IMR-90 (cell line): Measurements from ENCODE around the gene KRTAP5-4. TPM values are rescaled to one million over a fixed set of nuclear protein-coding genes. Genes with fewer than 3 reads are reported as not detected.

Experiments used
- ATAC-seq: fragments of 200-7000 bp; cut with Tn5 transposase; 2 replicates; pipeline ENCODE4 v1.9.1; 2020; ENCODE audit warnings: low read depth, mild to moderate bottlenecking, moderate library complexity
- BruUV-seq: library from RNA; stranded (reverse); fragments of 400-500 nt; replicated peaks from 2 replicates; lab custom pipeline; 2021; lab: Mats Ljungman, UMichigan
- CTCF ChIA-PET: fragments of 300-600 bp; formaldehyde crosslinking; extraction: SDS; loops from one replicate; lab custom pipeline; 2021; ENCODE audit warnings: antibody characterized with exemption; lab: Yijun Ruan, JAX
- POLR2A ChIA-PET: fragments of 300-600 bp; sonication (Branson Sonifier 250); formaldehyde crosslinking; loops from one replicate; lab custom pipeline; 2022; ENCODE audit warnings: antibody characterized with exemption; ENCODE audit not compliant: unreplicated experiment; lab: Charles Lee
- DNase-seq: peaks from one replicate; pipeline ENCODE4 v3.0.0; 2013
- H2AFZ ChIP-seq: replicated peaks from 2 replicates; pipeline ENCODE3; 2013; ENCODE audit warnings: low read length, mild to moderate bottlenecking; ENCODE audit not compliant: poor library complexity
- H2AK5ac ChIP-seq: 2 replicates; pipeline ENCODE4 v1.6.1; 2013; ENCODE audit warnings: low read depth, low read length, inconsistent platforms
- H2AK9ac ChIP-seq: replicated peaks from 2 replicates; pipeline ENCODE3; 2013; ENCODE audit warnings: mild to moderate bottlenecking, low read depth, low read length, moderate library complexity; ENCODE audit not compliant: poor library complexity
- H2BK120ac ChIP-seq: 2 replicates; pipeline ENCODE4 v1.6.1; 2013; ENCODE audit warnings: low read depth, low read length, inconsistent platforms
- H2BK15ac ChIP-seq: 3 replicates; pipeline ENCODE4 v1.6.1; 2013; ENCODE audit warnings: low read depth, low read length, inconsistent platforms
- H2BK20ac ChIP-seq: 2 replicates; pipeline ENCODE4 v1.6.1; 2013; ENCODE audit warnings: low read depth, mild to moderate bottlenecking, inconsistent platforms, low read length, moderate library complexity
- H2BK5ac ChIP-seq: 2 replicates; pipeline ENCODE4 v1.6.1; 2013; ENCODE audit warnings: mild to moderate bottlenecking, low read depth, low read length, inconsistent platforms; ENCODE audit not compliant: poor library complexity, severe bottlenecking
- H3K14ac ChIP-seq: replicated peaks from 2 replicates; pipeline ENCODE4 v1.6.1; 2013; ENCODE audit warnings: low read depth, low read length, inconsistent platforms
- H3K18ac ChIP-seq: 2 replicates; pipeline ENCODE4 v1.6.1; 2013; ENCODE audit warnings: low read depth, low read length, control low read depth
- H3K23ac ChIP-seq: 2 replicates; pipeline ENCODE4 v1.6.1; 2013; ENCODE audit warnings: low read depth, low read length, inconsistent platforms
- H3K27ac ChIP-seq: 2 replicates; pipeline ENCODE4 v1.5.1; 2013; ENCODE audit warnings: mild to moderate bottlenecking, control low read depth, low read length; ENCODE audit not compliant: insufficient read depth
- H3K27me3 ChIP-seq: 2 replicates; pipeline ENCODE4 v1.6.1; 2013; ENCODE audit warnings: low read length; ENCODE audit not compliant: control insufficient read depth, insufficient read depth
- H3K36me3 ChIP-seq: 2 replicates; pipeline ENCODE4 v1.6.1; 2013; ENCODE audit warnings: low read length, mixed read lengths; ENCODE audit not compliant: control insufficient read depth, insufficient read depth
- H3K4ac ChIP-seq: 2 replicates; pipeline ENCODE4 v1.6.1; 2013; ENCODE audit warnings: low read depth, low read length, inconsistent platforms
- H3K4me1 ChIP-seq: 2 replicates; pipeline ENCODE4 v1.6.1; 2013; ENCODE audit warnings: low read length, mixed read lengths; ENCODE audit not compliant: control insufficient read depth, insufficient read depth
- H3K4me2 ChIP-seq: 2 replicates; pipeline ENCODE4 v1.6.1; 2013; ENCODE audit warnings: low read depth, mild to moderate bottlenecking, control low read depth, low read length, moderate library complexity
- H3K4me3 ChIP-seq: 2 replicates; pipeline ENCODE4 v1.5.1; 2013; ENCODE audit warnings: low read depth, mild to moderate bottlenecking, control low read depth, low read length, moderate library complexity; ENCODE audit not compliant: insufficient read depth
- H3K56ac ChIP-seq: 2 replicates; pipeline ENCODE4 v1.6.1; 2013; ENCODE audit warnings: low read length, inconsistent platforms; ENCODE audit not compliant: insufficient read depth; ENCODE audit errors: extremely low read depth
- H3K79me1 ChIP-seq, 2 experiments: 2 replicates each; pipeline ENCODE4 v1.6.1; 2013; ENCODE audit warnings: low read length in 2 of 2, inconsistent platforms in 1 of 2, low read depth in 1 of 2
- H3K9ac ChIP-seq: 2 replicates; pipeline ENCODE4 v1.6.1; 2013; ENCODE audit warnings: low read depth, low read length, control low read depth
- H3K9me1 ChIP-seq: 2 replicates; pipeline ENCODE4 v1.6.1; 2013; ENCODE audit warnings: low read length, inconsistent platforms; ENCODE audit not compliant: insufficient read depth
- H3K9me3 ChIP-seq: 2 replicates; pipeline ENCODE4 v1.6.1; 2013; ENCODE audit warnings: low read length; ENCODE audit not compliant: control insufficient read depth, insufficient read depth
- H4K20me1 ChIP-seq: 2 replicates; pipeline ENCODE4 v1.6.1; 2013; ENCODE audit warnings: low read length, inconsistent platforms; ENCODE audit not compliant: insufficient read depth
- H4K5ac ChIP-seq: 2 replicates; pipeline ENCODE4 v1.6.1; 2013; ENCODE audit warnings: mild to moderate bottlenecking, low read depth, low read length, control low read depth
- H4K8ac ChIP-seq, 2 experiments: 2 replicates each; pipeline ENCODE4 v1.6.1; 2013; ENCODE audit warnings: low read depth in 2 of 2, low read length in 2 of 2, control low read depth in 1 of 2, inconsistent platforms in 1 of 2
- H4K91ac ChIP-seq: 2 replicates; pipeline ENCODE4 v1.6.1; 2013; ENCODE audit warnings: low read depth, low read length, inconsistent platforms; ENCODE audit not compliant: insufficient read depth
- BHLHE40 ChIP-seq: fragments of 150-350 bp; IDR thresholded peaks from 2 replicates; pipeline ENCODE4 v1.6.1; 2016; ENCODE audit warnings: mild to moderate bottlenecking, low read depth, low read length
- CEBPB ChIP-seq: IDR thresholded peaks from 2 replicates; pipeline ENCODE4 v1.6.1; 2012; ENCODE audit warnings: low read depth, low read length, improper control_type of control experiment
- CHD1 ChIP-seq: IDR thresholded peaks from 2 replicates; pipeline ENCODE4 v1.6.1; 2012; ENCODE audit warnings: low read depth, low read length, improper control_type of control experiment
- FOS ChIP-seq: fragments of 150-350 bp; IDR thresholded peaks from 2 replicates; pipeline ENCODE4 v1.6.1; 2016; ENCODE audit warnings: low read depth, low read length
- MAFK ChIP-seq: IDR thresholded peaks from 2 replicates; pipeline ENCODE4 v1.6.1; 2012; ENCODE audit warnings: low read depth, low read length, improper control_type of control experiment
- MAZ ChIP-seq: IDR thresholded peaks from 2 replicates; pipeline ENCODE4 v1.6.1; 2012; ENCODE audit warnings: low read depth, mild to moderate bottlenecking, low read length, improper control_type of control experiment, moderate library complexity, borderline replicate concordance
- MXI1 ChIP-seq: IDR thresholded peaks from 2 replicates; pipeline ENCODE4 v1.6.1; 2012; ENCODE audit warnings: low read depth, mild to moderate bottlenecking, low read length, moderate library complexity, borderline replicate concordance
- NFE2L2 ChIP-seq: fragments of 150-350 bp; IDR thresholded peaks from 2 replicates; pipeline ENCODE4 v1.6.1; 2016; ENCODE audit warnings: low read depth, mild to moderate bottlenecking, low read length
- RCOR1 ChIP-seq: IDR thresholded peaks from 2 replicates; pipeline ENCODE4 v1.6.1; 2012; ENCODE audit warnings: mild to moderate bottlenecking, low read length, improper control_type of control experiment; ENCODE audit not compliant: insufficient replicate concordance
- RFX5 ChIP-seq: IDR thresholded peaks from 2 replicates; pipeline ENCODE4 v1.8.0; 2012; ENCODE audit warnings: low read depth, mild to moderate bottlenecking, low read length, moderate library complexity
- SMC3 ChIP-seq: fragments of 150-350 bp; IDR thresholded peaks from 2 replicates; pipeline ENCODE4 v1.6.1; 2016; ENCODE audit warnings: low read depth, mild to moderate bottlenecking, antibody characterized with exemption, low read length, moderate library complexity
- WGBS, 2 experiments: methylation state at CpG; one replicate each; pipeline versions ENCODE4 v1.1.5 to v1.1.7; 2013; ENCODE audit warnings: missing lambda C conversion rate in 2 of 2; ENCODE audit not compliant: insufficient read length in 1 of 2; ENCODE audit errors: extremely low coverage in 2 of 2; 5-methylcytosine and 5-hydroxymethylcytosine counted together
- dilution Hi-C: fragments of 300-500 bp; cut with HindIII; formaldehyde crosslinking; loops from one replicate; pipeline ENCODE4 v1.14.3; 2018; ENCODE audit warnings: low sequenced_read_pairs; ENCODE audit not compliant: unreplicated experiment
- in situ Hi-C: fragments of 300-500 bp; cut with MboI; formaldehyde crosslinking; loops from 3 replicates; pipeline ENCODE4 v1.14.3; 2019; ENCODE audit warnings: low sequenced_read_pairs, inconsistent platforms, mixed read lengths
- intact Hi-C: fragments of 100-400 bp; cut with micrococcal nuclease; formaldehyde crosslinking; loops from 2 replicates; pipeline ENCODE4 v1.10.0; 2022
- polyA plus RNA-seq, 3 experiments: library from polyadenylated mRNA; depleted of rRNA; stranded (reverse); fragments of >200 nt; gene quantifications; 2 replicates each; pipeline ENCODE4 v1.2.3, GENCODE V29; 2012; ENCODE audit warnings: low replicate concordance in 1 of 3
- total RNA-seq: library from RNA; depleted of rRNA; stranded (reverse); fragments of >200 nt; gene quantifications from 2 replicates; pipeline ENCODE4 v1.2.3, GENCODE V29; 2012
- TF ChIP-seq, protein P1 (sequence below): conservative IDR thresholded peaks from 2 replicates; pipeline ENCODE4 v1.5.1; 2012; ENCODE audit warnings: mild to moderate bottlenecking, low read depth, low read length, improper control_type of control experiment
- TF ChIP-seq, protein P2 (sequence below): fragments of 150-350 bp; IDR thresholded peaks from 2 replicates; pipeline ENCODE4 v1.6.1; 2016; ENCODE audit warnings: low read depth, mild to moderate bottlenecking, low read length, moderate library complexity, borderline replicate concordance
- TF ChIP-seq, protein P3 (sequence below): fragments of 150-350 bp; IDR thresholded peaks from 2 replicates; pipeline ENCODE4 v1.6.1; 2017; ENCODE audit warnings: mild to moderate bottlenecking, antibody characterized with exemption, low read length, low read depth

KRTAP5-4 gene
- total and polyA plus RNA-seq, 2 of the 4 experiments (the other 2 are of a cell fraction), result not detected

DNA sequence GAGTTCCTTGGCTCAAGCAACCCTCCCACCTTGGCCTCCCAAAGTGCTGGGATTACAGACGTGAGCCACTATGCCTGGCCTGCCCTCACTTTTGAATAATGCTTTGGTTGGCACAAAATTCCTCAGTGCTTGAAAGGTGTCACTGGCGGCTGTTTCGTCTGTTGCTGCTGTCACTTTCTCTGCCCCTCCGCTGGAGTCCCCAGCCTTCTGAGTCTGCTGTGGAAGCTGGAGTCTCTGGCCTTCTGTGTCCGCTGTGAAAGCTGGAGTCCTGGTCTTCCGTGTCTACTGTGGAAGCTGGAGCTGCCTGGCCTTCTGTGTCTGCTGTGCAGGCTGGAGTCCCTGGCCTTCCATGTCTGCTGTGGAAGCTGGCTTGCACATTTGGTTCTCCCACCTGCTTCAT is 31.9 kb downstream of the KRTAP5-4 start:
- Histone ChIP-seq H3K23ac (no peak overlapping the region), H2BK20ac (no peak overlapping the region), H2AK5ac (no peak overlapping the region), H2BK15ac (no peak overlapping the region), H3K4ac (no peak overlapping the region), H4K91ac (no peak overlapping the region), H4K5ac (no peak overlapping the region), H3K36me3 (no peaks in the 10 kb centered on the region), H2BK120ac (no peak overlapping the region), H3K14ac (no peak overlapping the region), H3K4me1 (no peaks in the 10 kb centered on the region), H4K8ac (no peak overlapping the region), H3K18ac (no peak overlapping the region), H4K20me1 (no peaks in the 10 kb centered on the region), H3K9me3 (no peaks in the 10 kb centered on the region), H3K79me1 (no peaks in the 10 kb centered on the region), H2BK5ac (no peak overlapping the region), H2AK9ac (no peak overlapping the region), H3K9me1 (no peaks in the 10 kb centered on the region), H3K4me3 (no peak overlapping the region), H3K4me2 (no peak overlapping the region), H3K27ac (no peak overlapping the region), H3K9ac (no peak overlapping the region), H3K27me3 (peaks cover 34% of the 10 kb centered on the region), H3K56ac (no peak overlapping the region), H2AFZ (no peak overlapping the region)
- 72% methylated on average over 4 of the region's 6 CpGs; no CpG with 5 or more reads in 1 of the 2 experiments for WGBS, 2 experiments
- no TSS peak for BruUV-seq
- dilution Hi-C loops, result no loop called here
- ChIA-PET POLR2A (no interaction called here), CTCF (interaction anchor here (1.0 kb wide), 2 partner anchors 13 to 15 kb away, joined by 3 read pairs; no protein-coding TSS in a partner anchor)
- no peak for ATAC-seq
- no peak for TF ChIP-seq NFE2L2
- TF ChIP-seq MXI1, result no peak
- TF ChIP-seq, protein P1, sequence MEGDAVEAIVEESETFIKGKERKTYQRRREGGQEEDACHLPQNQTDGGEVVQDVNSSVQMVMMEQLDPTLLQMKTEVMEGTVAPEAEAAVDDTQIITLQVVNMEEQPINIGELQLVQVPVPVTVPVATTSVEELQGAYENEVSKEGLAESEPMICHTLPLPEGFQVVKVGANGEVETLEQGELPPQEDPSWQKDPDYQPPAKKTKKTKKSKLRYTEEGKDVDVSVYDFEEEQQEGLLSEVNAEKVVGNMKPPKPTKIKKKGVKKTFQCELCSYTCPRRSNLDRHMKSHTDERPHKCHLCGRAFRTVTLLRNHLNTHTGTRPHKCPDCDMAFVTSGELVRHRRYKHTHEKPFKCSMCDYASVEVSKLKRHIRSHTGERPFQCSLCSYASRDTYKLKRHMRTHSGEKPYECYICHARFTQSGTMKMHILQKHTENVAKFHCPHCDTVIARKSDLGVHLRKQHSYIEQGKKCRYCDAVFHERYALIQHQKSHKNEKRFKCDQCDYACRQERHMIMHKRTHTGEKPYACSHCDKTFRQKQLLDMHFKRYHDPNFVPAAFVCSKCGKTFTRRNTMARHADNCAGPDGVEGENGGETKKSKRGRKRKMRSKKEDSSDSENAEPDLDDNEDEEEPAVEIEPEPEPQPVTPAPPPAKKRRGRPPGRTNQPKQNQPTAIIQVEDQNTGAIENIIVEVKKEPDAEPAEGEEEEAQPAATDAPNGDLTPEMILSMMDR, result no peak
- no peak for TF ChIP-seq RFX5
- TF ChIP-seq, protein P2, sequence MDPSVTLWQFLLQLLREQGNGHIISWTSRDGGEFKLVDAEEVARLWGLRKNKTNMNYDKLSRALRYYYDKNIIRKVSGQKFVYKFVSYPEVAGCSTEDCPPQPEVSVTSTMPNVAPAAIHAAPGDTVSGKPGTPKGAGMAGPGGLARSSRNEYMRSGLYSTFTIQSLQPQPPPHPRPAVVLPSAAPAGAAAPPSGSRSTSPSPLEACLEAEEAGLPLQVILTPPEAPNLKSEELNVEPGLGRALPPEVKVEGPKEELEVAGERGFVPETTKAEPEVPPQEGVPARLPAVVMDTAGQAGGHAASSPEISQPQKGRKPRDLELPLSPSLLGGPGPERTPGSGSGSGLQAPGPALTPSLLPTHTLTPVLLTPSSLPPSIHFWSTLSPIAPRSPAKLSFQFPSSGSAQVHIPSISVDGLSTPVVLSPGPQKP, result no peak
- TF ChIP-seq, protein P3, sequence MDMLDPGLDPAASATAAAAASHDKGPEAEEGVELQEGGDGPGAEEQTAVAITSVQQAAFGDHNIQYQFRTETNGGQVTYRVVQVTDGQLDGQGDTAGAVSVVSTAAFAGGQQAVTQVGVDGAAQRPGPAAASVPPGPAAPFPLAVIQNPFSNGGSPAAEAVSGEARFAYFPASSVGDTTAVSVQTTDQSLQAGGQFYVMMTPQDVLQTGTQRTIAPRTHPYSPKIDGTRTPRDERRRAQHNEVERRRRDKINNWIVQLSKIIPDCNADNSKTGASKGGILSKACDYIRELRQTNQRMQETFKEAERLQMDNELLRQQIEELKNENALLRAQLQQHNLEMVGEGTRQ, result no peak
- no peak for TF ChIP-seq MAFK
- TF ChIP-seq SMC3, result no peak
- TF ChIP-seq CEBPB, result no peak
- TF ChIP-seq CHD1, result no peak
- no peak for TF ChIP-seq BHLHE40
- TF ChIP-seq MAZ, result no peak
- TF ChIP-seq RCOR1, result no peak
- no peak for TF ChIP-seq FOS
- no peak for DNase-seq
- in situ Hi-C loops, result no loop called here
- intact Hi-C loops, result no loop called here
